NCI-H524 treated with DMSO at 0.1 percent for 48 hours (cell line): ENCODE measurements around the gene PPP1R13B.
A peak's percentile ranks its signal among the peaks of the same experiment; 100 is the strongest.
"Not testable (repeated sequence)": the region's sequence is repeated elsewhere in the genome, so short reads cannot be mapped to it uniquely, and the experiment has no call there.

ENCODE experiments used
- DNase-seq: peaks from one replicate; lab custom pipeline; 2025; lab: John Stamatoyannopoulos, UW

PPP1R13B gene

GRCh38 chr14:103858063-103858781 is 10.8 kb upstream of the PPP1R13B start:
- no peak for DNase-seq

DNA sequence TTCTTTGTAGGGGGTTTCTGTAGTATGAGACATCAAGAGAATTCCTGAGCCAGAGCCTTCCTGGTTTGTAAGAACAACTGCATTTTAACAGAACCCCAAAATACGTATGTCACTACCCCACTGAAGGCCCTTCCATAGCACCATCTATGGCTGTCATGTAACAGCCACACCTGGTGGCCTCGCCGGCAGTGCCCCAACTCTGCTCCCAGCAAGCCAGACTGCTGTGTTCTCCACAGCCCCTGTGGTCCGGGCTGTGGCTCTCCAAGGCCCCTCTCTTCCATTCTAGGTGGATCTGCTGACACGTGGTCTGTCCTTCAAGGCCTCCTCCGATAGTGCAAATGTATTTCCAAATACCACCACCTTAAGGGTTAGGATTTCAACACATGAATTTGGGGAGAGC is 9.9 kb upstream of the PPP1R13B start:
- DNase-seq: no peak

- no peak for DNase-seq
These were observed 9.2 kb upstream of the PPP1R13B start for GRCh38 chr14:103856607-103857006.

DNA sequence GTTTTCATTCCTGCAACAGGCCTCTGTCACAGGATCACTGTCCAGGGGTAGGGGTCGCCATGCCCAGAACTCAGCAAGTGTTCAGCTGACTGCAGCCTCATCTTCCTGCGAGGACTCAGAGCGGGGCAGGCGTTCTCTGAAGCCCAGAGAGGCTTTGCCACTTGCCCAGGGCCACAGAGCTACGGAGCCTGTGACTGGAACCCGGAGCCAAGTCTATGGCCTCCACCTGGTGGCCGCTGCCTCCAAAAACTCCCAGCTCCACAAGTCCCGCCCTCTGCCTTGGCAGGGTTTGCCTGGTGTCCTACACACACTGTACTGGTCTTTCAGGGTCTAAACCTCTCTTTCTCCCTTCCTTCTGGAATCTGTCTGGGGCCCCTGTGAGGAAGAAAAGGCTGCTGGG is 8.7 kb upstream of the PPP1R13B start:
- no peak for DNase-seq

GRCh38 chr14:103855734-103856095 is 8.3 kb upstream of the PPP1R13B start:
- DNase-seq: no peak

DNA sequence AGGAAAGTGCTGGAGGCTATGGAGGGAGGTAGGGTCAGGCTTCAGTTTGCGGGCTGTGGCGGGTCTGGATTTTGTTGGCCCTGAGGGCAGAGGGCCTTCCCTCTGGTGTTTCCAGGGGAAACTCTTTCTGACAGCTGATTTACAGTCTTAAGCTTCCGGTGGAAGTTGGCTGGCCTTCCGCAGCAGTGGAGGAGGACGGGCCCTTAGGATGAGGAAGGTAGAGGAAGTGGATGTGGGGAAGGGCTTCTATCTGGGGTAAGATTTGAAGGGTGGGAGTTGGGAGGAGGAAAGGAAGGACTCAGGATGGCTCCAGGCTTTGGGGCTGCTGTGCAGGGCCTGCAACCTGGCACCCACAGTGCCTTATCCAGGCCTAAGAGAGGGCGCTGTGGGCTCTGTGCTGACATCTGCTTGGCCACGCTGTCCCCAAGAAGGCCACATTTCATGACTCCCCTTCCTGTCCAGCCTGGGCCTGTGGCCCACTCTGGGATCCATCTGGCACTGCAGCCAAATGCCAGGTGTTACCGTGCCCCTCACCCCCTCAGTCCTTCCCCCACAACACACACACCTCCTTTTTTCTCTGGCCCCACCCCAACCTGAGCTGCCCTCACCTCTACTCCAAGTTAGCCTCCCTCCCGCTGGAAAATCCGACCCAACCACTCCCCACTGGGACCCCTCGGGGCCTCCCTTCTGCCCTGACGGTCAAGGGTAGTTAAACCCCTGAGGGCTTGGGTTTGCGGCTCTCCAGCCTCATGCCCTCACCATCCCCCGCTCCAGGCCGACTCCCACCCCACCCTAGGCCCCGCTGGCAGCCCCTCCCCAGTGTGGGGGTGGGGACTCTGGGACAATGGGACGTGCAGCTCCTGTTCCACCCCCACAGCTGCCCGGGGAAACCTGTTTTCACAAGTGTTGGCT is 7.7 kb upstream of the PPP1R13B start:
- peak; percentile 77 for DNase-seq

GRCh38 chr14:103854017-103854808 is 6.8 kb upstream of the PPP1R13B start:
- no peak for DNase-seq

- DNase-seq: no peak
These were observed 1.9 kb upstream of the PPP1R13B start for GRCh38 chr14:103849151-103849886.

- DNase-seq: no peak
These were observed 1.1 kb upstream of the PPP1R13B start for GRCh38 chr14:103848175-103849077.

GRCh38 chr14:103846543-103847450 is 578 bp downstream of the PPP1R13B start:
- no peak for DNase-seq

DNA sequence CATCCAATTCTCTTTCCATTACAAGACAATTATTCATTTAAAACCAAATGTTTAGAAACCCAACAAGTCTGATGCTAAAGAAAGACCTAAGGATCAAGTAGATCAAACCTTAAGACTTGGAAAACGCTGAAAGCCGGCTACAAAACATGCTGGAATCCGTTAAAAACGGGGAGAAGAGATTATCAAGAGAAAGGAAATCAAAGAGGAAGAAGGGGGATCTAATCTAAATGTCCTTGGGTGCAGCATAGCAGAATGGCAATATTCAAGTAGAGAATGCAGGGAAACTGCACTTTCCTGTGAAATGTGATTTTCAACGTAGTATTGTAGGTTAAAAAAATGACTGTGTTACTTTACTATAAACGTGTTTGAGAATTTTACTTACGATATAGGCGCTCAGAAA is 1.3 kb downstream of the PPP1R13B start:
- no peak for DNase-seq

GRCh38 chr14:103845327-103845726 is 2.0 kb downstream of the PPP1R13B start:
- DNase-seq: no peak

DNA sequence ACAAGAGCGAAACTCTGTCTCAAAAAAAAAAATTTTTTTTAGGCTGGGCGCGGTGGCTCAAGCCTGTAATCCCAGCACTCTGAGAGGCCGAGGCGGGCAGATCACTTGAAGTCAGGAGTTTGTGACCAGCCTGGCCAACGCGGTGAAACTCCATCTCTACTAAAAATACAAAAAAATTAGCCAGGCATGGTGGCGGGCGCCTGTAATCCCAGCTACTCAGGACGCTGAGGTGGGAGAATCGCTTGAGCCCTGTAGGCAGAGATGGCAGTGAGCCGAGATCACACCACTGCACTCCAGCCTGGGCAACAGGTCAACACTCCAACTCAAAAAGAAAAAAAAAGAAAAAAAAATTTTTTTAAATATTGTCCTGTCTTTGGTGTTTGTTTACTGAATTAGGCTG is 6.1 kb downstream of the PPP1R13B start:
- DNase-seq: not testable (repeated sequence)

GRCh38 chr14:103840014-103840413 is 7.4 kb downstream of the PPP1R13B start:
- DNase-seq: no peak

GRCh38 chr14:103839579-103839978 is 7.8 kb downstream of the PPP1R13B start:
- no peak for DNase-seq

DNA sequence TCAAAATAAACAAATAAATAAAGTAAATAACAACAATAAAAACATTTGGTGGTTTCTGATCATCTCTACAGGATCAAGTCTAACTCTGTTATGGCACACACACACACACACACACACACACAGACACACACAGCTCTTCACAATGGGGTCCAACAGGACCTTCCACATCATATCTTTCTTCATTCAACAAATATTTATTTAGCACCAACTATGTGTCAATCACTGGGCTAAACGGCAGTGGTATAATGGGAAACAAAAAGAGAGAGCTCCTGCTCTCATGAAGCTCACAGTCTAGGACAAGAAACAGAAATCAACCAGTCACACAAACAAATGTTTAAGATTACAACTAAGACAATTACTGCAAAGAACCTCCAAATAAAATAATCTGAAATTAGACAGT is 9.3 kb downstream of the PPP1R13B start:
- DNase-seq: no peak

DNA sequence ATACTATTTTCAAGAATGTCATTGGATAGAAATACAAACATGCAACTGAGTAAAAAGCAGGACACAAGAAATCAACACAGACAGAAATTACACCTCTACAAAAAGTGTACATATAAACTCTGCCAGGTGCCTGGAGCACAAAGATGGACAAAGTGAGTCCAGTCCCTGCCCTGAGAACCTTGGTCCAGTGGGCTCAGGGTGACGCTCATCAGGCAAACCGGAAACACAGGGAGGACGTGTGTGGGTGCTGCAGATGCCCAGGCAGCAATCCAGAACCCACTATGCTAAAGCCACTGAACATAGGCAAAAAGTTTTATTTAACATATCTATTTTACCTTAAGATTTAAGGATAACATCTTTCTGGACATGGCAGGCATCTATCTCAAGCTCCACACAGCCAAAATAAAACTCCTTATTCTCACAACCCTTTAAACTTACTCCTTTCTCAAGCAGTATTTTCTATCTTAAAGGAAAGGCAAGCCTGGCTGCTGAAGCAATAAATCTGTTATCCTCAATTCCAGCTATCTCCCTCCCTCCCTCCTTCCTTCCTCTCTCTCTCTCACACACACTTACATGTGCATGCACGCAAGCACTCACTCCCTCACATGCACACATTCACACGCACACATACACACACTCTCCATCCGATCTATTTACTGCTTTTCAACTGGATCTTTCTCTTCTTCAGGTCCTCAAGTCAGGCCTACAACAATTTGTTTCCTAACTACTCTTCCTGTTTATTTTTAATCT is 10.2 kb downstream of the PPP1R13B start:
- DNase-seq: no peak

DNA sequence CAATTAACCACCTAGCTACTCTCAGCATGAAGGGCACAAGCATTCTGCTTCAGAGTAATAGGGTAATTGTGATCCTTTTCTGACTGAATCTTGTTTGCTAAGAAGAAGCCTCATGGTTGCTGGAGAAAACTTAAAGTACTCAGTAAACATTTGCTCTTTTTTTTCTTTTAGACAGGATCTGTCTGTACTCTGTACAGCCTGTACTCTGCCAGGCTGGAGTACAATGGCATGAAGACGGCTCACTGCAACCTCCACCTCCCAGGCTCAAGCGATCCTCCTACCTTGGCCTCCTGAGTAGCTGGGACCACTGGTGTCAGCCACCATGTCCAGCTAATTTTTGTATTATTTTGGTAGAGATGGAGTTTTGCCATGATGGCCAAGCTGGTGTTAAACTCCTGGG is 12.4 kb downstream of the PPP1R13B start:
- no peak for DNase-seq

DNA sequence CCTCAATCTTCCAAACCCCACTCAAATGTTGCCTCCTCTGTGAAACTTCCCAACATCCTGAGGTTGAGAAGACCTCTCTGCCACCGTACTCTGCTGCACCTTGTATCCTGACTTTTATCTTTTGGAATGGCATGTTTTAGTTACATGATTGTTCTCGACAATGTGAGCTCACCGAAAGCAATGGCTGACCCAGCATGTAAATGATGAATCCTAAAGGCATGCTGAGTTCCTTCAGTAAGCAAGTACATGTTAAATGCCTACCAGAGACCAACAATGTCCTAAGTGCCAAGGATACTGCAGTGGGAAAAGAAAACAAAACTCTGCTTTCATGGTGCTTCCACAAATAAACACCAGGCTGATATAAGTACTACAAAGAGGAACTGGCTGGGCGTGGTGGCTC is 13.7 kb downstream of the PPP1R13B start:
- DNase-seq: no peak
